Activated naive CD8-positive, alpha-beta T cell treated with anti-CD3 and anti-CD28 coated beads for 36 hours (primary cell): Measurements from ENCODE around the gene IL12A. TPM values are rescaled to one million over a fixed set of nuclear protein-coding genes. Genes with fewer than 3 reads are reported as not detected.

Experiments
- DNase-seq: peaks from one replicate; pipeline ENCODE4 v3.0.0; 2021
- H3K27ac Mint-ChIP-seq: one replicate; pipeline ENCODE4 v1.8.0; 2022; ENCODE audit warnings: mild to moderate bottlenecking, moderate library complexity, mixed read lengths
- H3K27me3 Mint-ChIP-seq: one replicate; pipeline ENCODE4 v1.8.0; 2022; ENCODE audit warnings: mild to moderate bottlenecking, mixed read lengths
- H3K36me3 Mint-ChIP-seq: one replicate; pipeline ENCODE4 v1.8.0; 2021; ENCODE audit warnings: mild to moderate bottlenecking, mixed read lengths
- H3K4me1 Mint-ChIP-seq: one replicate; pipeline ENCODE4 v1.8.0; 2021; ENCODE audit warnings: mixed read lengths
- H3K4me3 Mint-ChIP-seq: one replicate; pipeline ENCODE4 v1.8.0; 2022; ENCODE audit warnings: mild to moderate bottlenecking, moderate library complexity, mixed read lengths
- H3K9me3 Mint-ChIP-seq: one replicate; pipeline ENCODE4 v1.8.0; 2022; ENCODE audit warnings: mixed read lengths
- total RNA-seq, 2 experiments: library from RNA; stranded (reverse); gene quantifications; one replicate each; pipeline ENCODE4 v1.2.3, GENCODE V29; 2021

Gene IL12A
- total RNA-seq, 2 experiments from 2014 or later = 0.20 to 0.41 TPM

- no peak overlapping the region for H3K4me3 Mint-ChIP-seq
- H3K27me3 Mint-ChIP-seq = peaks cover 4% of the 10 kb centered on the region
- no peaks in the 10 kb centered on the region for H3K36me3 Mint-ChIP-seq
- DNase-seq = peak; percentile 41
- H3K4me1 Mint-ChIP-seq = peaks cover 2% of the 10 kb centered on the region
- H3K27ac Mint-ChIP-seq = no peak overlapping the region
- H3K9me3 Mint-ChIP-seq = no peaks in the 10 kb centered on the region
Measured at GRCh38 chr3:160003520-160004128, 15.0 kb downstream of the IL12A start.

GRCh38 chr3:160005004-160005403 is 16.4 kb downstream of the IL12A start:
- H3K9me3 Mint-ChIP-seq = no peaks in the 10 kb centered on the region
- H3K36me3 Mint-ChIP-seq = no peaks in the 10 kb centered on the region
- peaks cover 2% of the 10 kb centered on the region for H3K4me1 Mint-ChIP-seq
- no peak for DNase-seq
- no peak overlapping the region for H3K4me3 Mint-ChIP-seq
- peaks cover 4% of the 10 kb centered on the region for H3K27me3 Mint-ChIP-seq
- no peak overlapping the region for H3K27ac Mint-ChIP-seq

- Mint-ChIP-seq H3K4me1 (peaks cover 2% of the 10 kb centered on the region), H3K27ac (no peak overlapping the region), H3K4me3 (no peak overlapping the region), H3K27me3 (peaks cover 4% of the 10 kb centered on the region), H3K9me3 (no peaks in the 10 kb centered on the region), H3K36me3 (no peaks in the 10 kb centered on the region)
- DNase-seq = no peak
Measured at GRCh38 chr3:160006282-160007163, 17.9 kb downstream of the IL12A start.

GRCh38 chr3:160008961-160009360 is 20.3 kb downstream of the IL12A start:
- no peaks in the 10 kb centered on the region for H3K36me3 Mint-ChIP-seq
- no peak overlapping the region for H3K4me3 Mint-ChIP-seq
- H3K27ac Mint-ChIP-seq = no peak overlapping the region
- no peak for DNase-seq
- H3K4me1 Mint-ChIP-seq = peaks cover 6% of the 10 kb centered on the region
- no peaks in the 10 kb centered on the region for H3K9me3 Mint-ChIP-seq
- peaks cover 4% of the 10 kb centered on the region for H3K27me3 Mint-ChIP-seq

GRCh38 chr3:160009525-160009924 is 20.9 kb downstream of the IL12A start:
- Mint-ChIP-seq H3K9me3 (no peaks in the 10 kb centered on the region), H3K4me1 (peaks cover 6% of the 10 kb centered on the region), H3K27me3 (peaks cover 4% of the 10 kb centered on the region), H3K36me3 (no peaks in the 10 kb centered on the region), H3K27ac (no peak overlapping the region), H3K4me3 (no peak overlapping the region)
- DNase-seq = no peak

- peaks cover 6% of the 10 kb centered on the region for H3K4me1 Mint-ChIP-seq
- DNase-seq = no peak
- no peak overlapping the region for H3K4me3 Mint-ChIP-seq
- peaks cover 4% of the 10 kb centered on the region for H3K27me3 Mint-ChIP-seq
- H3K9me3 Mint-ChIP-seq = no peaks in the 10 kb centered on the region
- no peak overlapping the region for H3K27ac Mint-ChIP-seq
- H3K36me3 Mint-ChIP-seq = no peaks in the 10 kb centered on the region
Measured at GRCh38 chr3:160010578-160010977, 21.9 kb downstream of the IL12A start.

GRCh38 chr3:160012108-160012507 is 23.5 kb downstream of the IL12A start:
- no peaks in the 10 kb centered on the region for H3K27me3 Mint-ChIP-seq
- H3K27ac Mint-ChIP-seq = no peak overlapping the region
- no peaks in the 10 kb centered on the region for H3K9me3 Mint-ChIP-seq
- no peak for DNase-seq
- H3K36me3 Mint-ChIP-seq = no peaks in the 10 kb centered on the region
- no peak overlapping the region for H3K4me3 Mint-ChIP-seq
- peaks cover 5% of the 10 kb centered on the region for H3K4me1 Mint-ChIP-seq

- H3K27me3 Mint-ChIP-seq = no peaks in the 10 kb centered on the region
- H3K27ac Mint-ChIP-seq = no peak overlapping the region
- no peak overlapping the region for H3K4me3 Mint-ChIP-seq
- H3K36me3 Mint-ChIP-seq = no peaks in the 10 kb centered on the region
- peaks cover 5% of the 10 kb centered on the region for H3K4me1 Mint-ChIP-seq
- DNase-seq = no peak
- H3K9me3 Mint-ChIP-seq = no peaks in the 10 kb centered on the region
Measured at GRCh38 chr3:160016972-160017371, 28.3 kb downstream of the IL12A start.

GRCh38 chr3:160018959-160019358 is 30.3 kb downstream of the IL12A start:
- Mint-ChIP-seq H3K27ac (no peak overlapping the region), H3K4me1 (no peaks in the 10 kb centered on the region), H3K27me3 (no peaks in the 10 kb centered on the region), H3K36me3 (no peaks in the 10 kb centered on the region), H3K4me3 (no peak overlapping the region), H3K9me3 (no peaks in the 10 kb centered on the region)
- no peak for DNase-seq

GRCh38 chr3:160020057-160020711 is 31.5 kb downstream of the IL12A start:
- no peaks in the 10 kb centered on the region for H3K27me3 Mint-ChIP-seq
- no peaks in the 10 kb centered on the region for H3K36me3 Mint-ChIP-seq
- no peak overlapping the region for H3K4me3 Mint-ChIP-seq
- DNase-seq = no peak
- H3K4me1 Mint-ChIP-seq = no peaks in the 10 kb centered on the region
- no peak overlapping the region for H3K27ac Mint-ChIP-seq
- H3K9me3 Mint-ChIP-seq = no peaks in the 10 kb centered on the region

- no peak overlapping the region for H3K4me3 Mint-ChIP-seq
- H3K27me3 Mint-ChIP-seq = no peaks in the 10 kb centered on the region
- no peak for DNase-seq
- H3K36me3 Mint-ChIP-seq = no peaks in the 10 kb centered on the region
- H3K9me3 Mint-ChIP-seq = no peaks in the 10 kb centered on the region
- peaks cover 2% of the 10 kb centered on the region for H3K4me1 Mint-ChIP-seq
- no peak overlapping the region for H3K27ac Mint-ChIP-seq
Measured at GRCh38 chr3:160022068-160022467, 33.4 kb downstream of the IL12A start.

GRCh38 chr3:160023476-160023875 is 34.8 kb downstream of the IL12A start:
- Mint-ChIP-seq H3K4me1 (peaks cover 11% of the 10 kb centered on the region), H3K27me3 (no peaks in the 10 kb centered on the region), H3K9me3 (no peaks in the 10 kb centered on the region), H3K4me3 (no peak overlapping the region), H3K27ac (no peak overlapping the region), H3K36me3 (no peaks in the 10 kb centered on the region)
- DNase-seq = no peak

- Mint-ChIP-seq H3K36me3 (no peaks in the 10 kb centered on the region), H3K9me3 (no peaks in the 10 kb centered on the region), H3K4me1 (peaks cover 11% of the 10 kb centered on the region), H3K27ac (peak overlapping the region; percentile 14), H3K4me3 (no peak overlapping the region), H3K27me3 (no peaks in the 10 kb centered on the region)
- DNase-seq = peak; percentile 5
Measured at GRCh38 chr3:160027541-160028195, 39.0 kb downstream of the IL12A start.

- DNase-seq = no peak
- no peak overlapping the region for H3K4me3 Mint-ChIP-seq
- no peak overlapping the region for H3K27ac Mint-ChIP-seq
- H3K36me3 Mint-ChIP-seq = no peaks in the 10 kb centered on the region
- H3K9me3 Mint-ChIP-seq = no peaks in the 10 kb centered on the region
- H3K4me1 Mint-ChIP-seq = peaks cover 3% of the 10 kb centered on the region
- H3K27me3 Mint-ChIP-seq = peaks cover 30% of the 10 kb centered on the region
Measured at GRCh38 chr3:160035757-160036156, 47.1 kb downstream of the IL12A start.
